Activated naive CD4-positive, alpha-beta T cell (primary cell): Measurements from ENCODE around the gene EPS15.
"Not testable (repeated sequence)": the region's sequence is repeated elsewhere in the genome, so short reads cannot be mapped to it uniquely, and the experiment has no call there.

Source experiments
- DNase-seq, 4 experiments: peaks; one replicate each; lab custom pipeline; 2025; lab: John Stamatoyannopoulos, UW

The EPS15 gene

DNA sequence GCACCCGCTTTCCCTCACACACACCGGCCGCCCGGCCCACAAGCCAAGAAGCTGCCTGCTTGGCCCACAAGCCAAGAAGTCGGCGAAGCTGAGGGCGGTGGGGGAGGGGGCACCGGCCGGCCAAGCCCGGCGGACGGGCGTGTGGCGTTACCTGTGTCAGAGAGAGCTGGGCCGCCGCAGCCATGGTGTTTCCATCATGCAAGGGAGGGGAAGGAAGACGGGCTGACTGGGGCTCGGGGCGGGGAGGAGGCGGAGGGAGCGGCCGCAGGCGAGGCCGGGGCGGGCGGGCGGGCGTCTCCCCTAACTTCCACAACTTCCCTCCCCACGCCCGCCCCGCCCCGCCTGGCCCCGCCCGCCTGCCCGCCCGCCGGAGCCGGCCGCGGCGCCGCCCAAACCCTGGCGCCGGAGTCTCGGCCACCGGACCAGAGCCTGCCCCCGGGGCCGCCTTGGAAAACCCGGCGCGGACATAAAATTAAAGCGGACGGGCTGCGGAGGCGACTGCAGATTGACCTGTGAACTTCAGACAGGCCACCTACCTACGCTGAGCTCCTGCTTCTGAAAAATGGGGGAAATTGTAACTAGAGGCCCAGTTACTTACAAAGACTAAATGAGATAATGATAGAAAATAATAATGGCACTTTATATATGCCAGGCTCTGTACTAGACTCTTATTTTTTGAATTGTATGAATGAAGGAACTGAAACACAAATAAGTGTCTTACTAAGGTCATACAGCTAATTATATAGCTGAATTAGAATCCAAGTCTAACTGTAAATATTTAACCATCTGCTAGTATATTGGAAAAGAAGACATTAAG, at the start of gene EPS15:
Gene EPS15, minus strand, starts transcription at position 219 of the 817 bp plus-strand sequence. Its CDS starts 35 bp downstream, at position 184.
- peak; percentile 52 to 84 (median 74) for DNase-seq

DNA sequence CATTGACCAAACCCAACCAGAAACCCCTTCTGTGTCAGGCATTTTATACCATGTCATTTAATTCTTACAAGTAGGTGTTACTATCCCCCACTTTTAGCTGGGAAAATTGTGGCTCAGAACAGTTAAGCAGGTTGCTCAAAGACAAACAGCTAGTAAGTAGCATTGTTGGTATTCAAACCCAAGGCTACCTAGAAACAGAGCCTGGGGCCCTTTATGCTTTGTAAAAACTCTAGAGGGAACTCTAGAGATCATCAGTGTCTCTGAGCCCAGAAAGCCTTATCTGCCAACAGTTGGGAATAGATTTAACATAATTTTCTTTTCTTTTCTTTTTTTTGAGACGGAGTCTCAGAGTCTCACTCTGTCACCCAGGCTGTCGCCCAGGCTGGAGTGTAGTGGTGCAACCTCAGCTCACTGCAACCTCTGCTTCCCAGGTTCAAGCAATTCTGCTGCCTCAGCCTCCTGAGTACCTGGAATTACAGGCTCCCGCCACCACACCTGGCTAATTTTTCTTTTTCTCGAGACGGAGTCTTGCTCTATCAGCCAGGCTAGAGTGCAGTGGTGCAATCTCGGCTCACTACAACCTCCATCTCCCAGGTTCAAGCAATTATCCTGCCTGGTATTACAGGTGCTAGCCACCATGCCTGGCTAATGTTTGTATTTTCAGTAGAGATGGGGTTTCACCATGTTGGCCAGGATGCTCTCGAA, 49.3 kb upstream of the EPS15 start:
- no peak for DNase-seq

DNA sequence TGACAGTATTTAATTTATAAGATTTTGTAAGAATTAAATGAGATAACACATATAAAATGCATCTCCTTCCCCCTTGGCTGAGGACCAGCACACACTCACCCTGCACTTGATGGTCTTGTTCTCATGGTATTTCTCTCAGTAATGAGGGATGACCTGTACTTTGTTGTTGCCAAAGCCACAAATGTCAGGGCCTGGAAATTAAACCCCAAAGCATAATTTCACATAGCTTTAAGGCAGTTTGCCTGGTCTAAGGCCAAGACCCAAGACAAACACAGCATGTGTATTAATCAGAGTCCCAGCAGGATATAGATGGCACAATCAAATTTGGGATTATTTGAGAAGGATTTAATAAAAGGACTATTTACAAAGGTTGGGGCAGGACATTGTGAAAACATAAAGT, 48.6 kb upstream of the EPS15 start:
- DNase-seq: no peak

DNA sequence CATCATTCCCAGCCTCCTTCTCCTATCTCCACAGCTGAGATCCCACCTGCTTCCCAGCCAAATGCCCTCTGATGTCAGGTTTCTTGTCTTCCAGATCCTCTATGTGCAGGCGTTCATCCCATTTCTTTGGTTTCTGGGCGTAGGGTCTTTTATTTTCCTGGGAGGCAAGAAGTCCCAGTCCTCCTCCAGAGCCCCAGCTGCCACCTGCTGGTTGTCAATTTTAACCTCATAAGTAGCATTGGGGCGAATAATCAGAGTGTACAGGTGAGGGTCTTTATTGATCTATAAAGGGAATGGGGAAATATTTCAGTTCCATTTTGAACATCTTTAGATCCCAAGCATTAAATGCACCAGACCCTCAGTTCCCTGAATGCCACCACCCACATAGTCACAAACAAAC, 47.2 kb upstream of the EPS15 start:
- DNase-seq: no peak

DNA sequence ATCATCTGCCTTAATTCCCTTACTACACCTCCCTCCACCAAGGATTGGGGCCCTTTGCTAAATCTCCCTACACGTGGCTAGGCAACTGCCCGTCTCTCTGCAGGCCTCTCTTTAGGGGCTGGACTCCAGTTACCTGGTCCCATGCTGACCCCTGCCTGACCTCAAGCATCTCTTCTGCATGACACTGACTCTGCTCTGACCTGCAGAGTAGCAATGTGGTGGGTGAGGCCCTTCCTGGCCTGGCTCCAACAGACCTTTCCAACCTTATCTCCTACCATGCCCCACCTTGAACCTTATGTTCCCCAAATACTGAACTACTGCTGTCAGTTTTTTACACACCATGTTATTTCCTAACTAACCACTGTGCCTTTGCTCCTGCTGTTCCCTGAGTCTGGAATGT, 45.9 kb upstream of the EPS15 start:
- no peak for DNase-seq

DNA sequence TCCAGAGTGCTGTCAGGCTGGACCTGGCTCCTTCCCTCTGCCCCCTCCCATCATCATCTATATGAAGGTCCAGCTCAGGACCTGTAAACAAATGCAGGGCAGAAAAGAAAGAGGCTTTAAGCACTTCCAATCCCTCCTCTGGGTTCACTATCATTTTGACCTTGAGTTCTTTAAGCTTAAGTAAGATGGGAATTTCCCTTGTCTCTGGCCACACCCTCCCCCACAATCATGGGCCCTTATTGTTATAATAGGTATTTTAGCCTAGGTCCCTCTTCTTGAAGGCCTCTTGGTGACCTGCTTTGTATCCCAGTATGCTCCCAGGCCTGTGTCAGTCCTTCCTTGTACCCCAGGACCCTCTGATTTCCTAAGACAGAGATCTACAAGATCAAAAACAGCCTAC, 45.1 kb upstream of the EPS15 start:
- DNase-seq: no peak

DNA sequence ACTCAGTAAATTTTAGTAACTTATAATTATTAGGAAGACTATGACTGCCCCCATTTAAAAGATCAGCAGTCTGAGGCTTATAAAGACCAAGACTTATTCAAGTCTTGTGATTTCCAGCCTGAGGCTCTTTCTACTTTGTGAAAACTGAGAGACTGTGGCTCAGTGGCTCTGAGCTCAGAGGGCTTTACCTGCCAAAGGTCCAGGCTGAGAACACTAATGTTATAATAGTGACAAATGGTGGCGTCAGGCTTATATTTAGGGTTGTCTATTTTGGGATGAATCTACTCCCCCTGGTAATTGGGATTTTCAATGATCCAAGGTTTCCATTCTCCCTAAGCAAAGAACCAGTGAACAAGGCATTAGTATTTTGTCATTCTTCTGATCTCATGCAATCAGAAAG, 42.6 kb upstream of the EPS15 start:
- DNase-seq: no peak

DNA sequence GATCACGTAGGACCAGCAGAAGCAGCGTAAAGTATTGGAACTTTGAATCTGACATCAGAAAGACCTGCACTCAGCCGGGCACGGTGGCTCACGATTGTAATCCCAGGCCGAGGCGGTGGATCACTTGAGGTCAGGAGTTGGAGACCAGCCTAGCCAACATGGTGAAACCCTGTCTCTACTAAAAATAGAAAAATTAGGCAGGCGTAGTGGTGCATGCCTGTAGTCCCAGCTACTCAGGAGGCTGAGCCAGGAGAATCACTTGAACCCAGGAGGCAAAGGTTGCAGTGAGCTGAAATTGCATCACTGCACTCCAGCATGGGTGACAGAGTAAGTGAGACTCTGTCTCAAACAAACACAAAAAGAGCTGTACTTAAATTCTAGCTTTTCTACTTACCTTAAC, 41.8 kb upstream of the EPS15 start:
- DNase-seq: not testable (repeated sequence)

DNA sequence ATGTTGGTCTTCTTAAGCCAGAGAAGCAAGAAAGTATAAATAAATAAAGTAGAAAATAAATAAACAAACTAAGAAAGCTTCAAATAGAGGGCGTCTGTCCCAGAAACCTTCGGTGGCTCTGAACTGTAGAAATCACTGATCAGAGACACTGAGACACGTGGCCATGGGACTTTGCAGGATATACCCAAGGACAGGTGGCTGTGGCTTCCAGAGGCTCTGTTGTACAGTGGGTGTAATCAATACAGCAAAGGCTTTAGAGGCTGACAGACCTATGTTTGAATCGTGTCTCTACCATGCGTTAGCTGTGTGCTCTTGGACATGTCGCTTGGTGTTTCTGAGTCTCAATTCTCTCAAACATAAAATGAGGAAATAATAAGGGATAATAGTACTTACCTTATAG, 41.0 kb upstream of the EPS15 start:
- no peak for DNase-seq

DNA sequence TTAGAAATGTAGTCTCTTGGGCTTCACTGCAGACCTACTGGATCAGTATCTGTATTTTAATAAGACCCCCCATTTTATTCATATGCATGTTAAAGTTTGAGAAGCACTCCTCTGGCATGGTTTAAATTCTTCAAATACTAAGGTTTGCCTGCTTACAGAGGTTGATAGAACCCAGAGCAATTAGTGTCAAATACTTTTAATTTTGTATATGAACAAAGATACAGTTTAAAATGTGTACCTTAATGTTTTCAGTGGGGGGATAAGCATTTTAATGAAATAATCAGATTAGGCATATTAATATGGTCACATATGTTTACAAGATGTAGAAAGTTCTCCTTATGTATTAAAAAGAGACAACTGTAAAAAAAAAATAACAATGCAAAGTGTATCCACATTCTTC, 40.4 kb upstream of the EPS15 start:
- DNase-seq: no peak

DNA sequence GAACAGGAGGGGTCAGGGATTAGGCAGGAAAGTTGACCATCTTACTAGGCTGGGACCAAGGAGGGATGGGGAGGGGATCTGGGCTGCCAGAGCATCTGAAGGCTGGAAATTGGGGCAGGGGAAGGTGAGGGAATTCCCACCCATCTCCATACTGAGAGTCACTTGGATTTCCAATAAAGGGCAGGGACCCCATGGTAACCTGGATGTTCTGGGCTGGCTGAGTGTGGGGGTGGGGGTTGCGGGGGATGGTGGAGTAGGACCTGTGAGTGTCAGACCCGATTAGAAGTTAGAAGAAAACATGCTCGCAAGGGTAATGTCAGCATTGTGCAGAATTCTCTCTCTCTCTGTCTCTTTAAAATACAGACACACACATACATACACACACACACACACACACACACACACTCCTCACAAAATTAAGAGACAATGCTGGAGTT, 40.0 kb upstream of the EPS15 start:
- no peak for DNase-seq

DNA sequence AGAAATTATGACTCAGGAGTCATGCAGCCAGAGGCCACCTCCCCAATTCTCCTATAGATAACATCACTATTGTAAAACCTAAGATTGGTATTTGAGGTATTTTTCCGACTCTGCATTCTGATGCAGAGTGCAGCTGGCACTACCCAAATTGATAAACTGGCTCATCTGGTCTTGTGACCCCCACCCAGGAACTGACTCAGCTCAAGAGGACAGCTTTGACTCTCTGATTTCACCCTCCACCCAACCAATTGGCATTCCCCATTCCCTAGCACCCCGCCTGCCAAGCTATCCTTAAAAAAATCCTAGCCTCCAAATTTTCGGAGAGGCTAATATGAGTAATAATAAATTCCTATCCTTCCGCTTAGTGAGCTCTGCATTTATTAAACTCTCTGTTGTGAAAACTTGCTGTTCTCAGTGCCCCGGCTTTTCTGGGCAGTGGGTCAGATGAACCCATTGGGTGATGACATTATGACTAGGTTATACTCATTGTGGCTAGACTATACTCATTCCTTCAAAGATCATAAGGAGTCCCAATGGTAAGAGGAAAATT, 39.4 kb upstream of the EPS15 start:
- DNase-seq: no peak

DNA sequence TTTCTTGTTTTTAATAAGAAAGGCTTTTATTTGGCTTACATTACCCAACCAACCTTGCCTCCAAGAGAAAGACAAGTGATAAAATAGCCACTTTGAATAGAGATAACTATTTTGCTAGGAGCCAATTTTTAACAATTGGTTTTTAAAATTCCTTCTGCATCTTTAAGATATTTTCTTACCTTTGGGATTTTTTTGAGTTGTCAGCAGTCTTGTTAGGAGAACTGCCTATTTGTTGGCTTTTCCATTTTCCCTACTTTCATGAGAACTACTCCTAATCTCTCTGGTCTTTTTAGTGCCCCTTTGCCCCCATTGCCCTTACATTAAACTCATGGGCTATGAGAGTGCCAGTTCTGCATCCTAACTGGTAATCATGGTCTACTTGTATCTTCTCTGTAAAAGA, 38.1 kb upstream of the EPS15 start:
- DNase-seq: no peak

DNA sequence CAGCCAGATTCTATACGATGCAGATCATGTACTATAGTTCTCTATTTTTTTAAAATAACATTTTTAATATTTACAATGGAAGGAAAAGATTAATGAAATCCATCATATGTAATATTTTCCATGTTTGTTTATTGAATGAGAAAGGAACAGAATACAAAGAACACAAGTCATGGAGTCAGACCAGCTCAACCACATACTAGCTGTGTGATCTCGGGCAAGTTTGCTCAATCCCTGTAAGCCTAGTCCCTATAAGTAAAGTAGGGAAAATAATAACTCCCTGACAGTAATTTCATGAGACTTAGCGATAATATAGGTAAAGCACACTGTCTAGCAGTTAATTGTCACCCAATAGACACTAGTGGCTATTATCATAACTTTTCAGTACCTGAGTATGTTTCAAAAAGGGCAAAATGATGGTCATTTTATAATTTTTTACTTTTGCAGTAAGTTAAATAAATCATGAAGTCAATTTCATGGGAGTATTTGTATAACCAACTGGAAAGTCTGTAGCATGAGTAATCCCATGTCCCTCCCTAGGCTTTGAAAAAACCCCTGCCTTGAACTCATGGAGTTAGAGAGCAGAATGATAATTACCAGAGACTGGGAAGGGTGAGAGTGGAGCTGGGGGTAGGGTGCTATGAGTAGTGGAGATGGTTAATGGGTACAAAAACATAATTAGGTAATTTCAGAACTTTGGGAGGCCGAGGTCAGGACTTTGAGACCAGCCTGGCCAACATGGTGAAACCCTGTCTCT, 37.0 kb upstream of the EPS15 start:
- no peak for DNase-seq

DNA sequence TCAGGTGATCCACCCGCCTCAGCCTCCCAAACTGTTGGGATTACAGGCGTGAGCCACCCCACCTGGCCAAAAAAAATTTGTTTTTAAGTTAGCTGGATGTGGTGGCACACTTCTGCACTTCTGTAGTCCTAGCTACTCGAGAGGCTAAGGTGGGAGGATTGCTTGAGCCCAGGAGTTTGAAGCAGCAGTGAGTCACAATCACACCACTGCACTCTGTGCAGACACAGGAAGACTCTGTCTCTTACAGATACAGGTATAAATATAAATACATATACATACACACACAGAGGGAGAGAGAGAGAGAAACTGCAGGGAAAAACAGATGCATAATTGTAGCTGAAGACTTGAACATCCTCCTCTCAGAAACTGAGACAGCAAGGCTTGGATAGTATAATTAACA, 34.8 kb upstream of the EPS15 start:
- DNase-seq: no peak

DNA sequence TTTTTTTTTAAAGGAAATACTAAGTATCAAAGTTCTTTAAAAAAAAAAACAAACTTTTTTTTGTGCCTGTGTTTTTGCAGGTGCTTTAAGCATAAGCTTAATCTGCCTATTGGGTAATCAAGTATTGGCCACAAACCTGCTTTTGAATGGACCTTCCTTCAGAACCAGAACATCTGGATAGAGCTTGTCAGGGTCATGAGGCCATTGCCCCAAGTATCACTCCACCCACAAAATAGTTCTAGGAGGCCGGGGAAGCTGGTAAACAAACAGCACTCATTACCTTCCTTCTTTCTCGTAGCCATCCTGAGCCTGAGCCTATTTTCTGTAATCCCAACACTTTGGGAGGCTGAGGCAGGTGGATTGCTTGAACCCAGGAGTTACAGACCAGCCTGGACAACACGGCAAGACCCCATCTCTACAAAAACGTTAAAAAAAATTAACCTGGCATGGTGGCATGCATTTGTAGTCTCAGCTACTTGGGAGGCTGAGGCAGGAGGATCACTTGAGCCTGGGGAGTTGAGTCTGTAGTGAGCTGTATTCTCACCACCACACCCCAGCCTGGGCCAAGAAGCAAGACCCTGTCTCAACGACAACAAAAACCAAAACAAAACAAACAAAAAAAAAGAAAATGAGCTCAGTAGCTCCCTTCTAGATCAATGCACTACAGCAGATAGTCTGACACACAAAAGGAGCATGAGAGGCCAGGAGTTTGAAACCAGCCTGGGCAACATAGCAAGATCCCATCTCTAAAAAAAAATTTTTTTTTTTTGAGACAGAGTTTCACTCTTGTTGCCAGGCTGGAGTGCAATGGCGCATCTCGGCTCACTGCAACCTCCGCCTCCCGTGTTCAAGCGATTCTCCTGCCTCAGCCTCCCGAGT, 34.1 kb upstream of the EPS15 start:
- DNase-seq: no peak

DNA sequence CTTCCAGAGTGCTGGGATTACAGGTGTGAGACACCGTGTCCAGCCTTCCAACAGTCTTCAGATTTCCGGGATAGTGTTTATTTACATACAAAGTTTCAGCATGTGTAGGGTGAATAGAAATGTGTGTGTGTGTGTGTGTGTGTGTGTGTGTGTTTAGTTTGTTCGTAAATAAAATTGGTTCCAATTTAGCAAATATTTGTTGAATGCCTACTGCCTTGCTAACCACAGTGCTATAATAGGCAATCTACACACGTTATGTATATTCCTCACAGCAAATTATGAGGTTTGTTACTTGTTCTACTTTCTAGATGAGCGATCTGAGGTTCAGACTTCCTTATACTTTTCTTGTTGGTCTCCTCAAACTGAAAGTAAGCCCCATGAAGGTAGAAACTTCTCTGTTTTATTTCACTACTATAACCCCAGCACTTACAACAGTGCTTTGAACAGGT, 32.8 kb upstream of the EPS15 start:
- DNase-seq: no peak

DNA sequence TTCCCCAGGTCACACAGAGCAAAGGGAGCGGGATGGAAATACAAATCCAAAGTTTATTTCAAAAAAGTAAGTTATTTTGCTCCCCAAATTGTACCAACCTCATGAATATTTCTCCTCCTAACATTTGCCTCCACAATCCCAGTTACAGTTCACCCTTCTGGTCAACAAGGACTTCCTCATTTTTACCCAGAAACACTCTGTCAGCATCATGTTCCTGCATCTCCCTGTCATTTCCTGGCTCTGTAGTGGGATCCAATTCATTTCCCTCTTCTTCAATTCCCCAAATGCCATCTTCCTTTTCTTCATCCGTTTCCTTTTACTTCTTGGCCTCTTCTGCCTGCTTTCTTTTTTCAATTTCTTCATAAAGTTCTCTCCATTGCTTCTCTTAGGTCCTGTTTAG, 32.0 kb upstream of the EPS15 start:
- no peak for DNase-seq

DNA sequence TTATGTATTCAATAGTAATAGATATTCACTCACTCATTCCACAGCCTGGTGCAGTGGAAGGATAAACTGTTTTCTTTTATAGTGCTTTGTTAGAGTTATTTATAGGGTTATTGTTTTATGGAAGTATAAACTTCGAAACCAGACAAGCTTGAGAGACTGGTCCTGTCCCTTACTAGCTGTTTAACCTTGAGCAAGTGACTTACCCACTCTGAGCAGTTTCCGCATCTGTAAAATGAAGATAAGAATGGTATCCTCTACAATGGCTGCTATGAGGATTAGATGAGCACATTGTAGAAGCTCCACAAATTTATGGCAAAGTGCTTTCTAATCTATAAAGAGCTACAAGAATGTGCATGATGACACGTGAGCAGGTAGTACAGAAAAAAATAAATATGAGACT, 30.8 kb upstream of the EPS15 start:
- no peak for DNase-seq

DNA sequence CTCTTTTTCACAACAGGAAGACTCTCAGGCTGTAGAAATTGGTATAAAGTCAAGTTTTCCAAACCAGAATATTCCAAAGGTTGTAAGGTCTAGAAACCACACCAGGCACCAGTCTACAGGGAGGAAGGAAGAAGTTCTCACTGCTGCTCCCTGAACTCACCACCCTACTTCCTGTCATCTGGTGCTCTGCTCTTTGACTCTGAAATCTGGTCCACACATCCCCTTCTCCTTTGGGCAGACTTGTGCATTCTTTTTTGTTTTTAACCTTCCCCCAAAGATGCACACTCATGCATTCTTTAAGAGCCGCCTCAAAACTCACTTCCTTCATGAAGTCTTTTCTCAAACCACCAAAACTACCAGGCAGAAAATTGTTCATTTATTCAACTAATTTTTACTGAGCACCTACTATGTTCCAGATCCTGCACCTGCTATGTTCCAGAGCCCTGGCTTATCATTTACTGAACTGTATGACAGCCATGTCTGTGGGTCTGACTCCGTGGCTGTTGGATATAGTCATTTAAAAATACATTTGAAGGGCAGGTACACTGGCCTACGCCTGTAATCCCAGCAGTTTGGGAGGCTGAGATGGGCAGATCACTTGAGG, 30.1 kb upstream of the EPS15 start:
- no peak for DNase-seq

DNA sequence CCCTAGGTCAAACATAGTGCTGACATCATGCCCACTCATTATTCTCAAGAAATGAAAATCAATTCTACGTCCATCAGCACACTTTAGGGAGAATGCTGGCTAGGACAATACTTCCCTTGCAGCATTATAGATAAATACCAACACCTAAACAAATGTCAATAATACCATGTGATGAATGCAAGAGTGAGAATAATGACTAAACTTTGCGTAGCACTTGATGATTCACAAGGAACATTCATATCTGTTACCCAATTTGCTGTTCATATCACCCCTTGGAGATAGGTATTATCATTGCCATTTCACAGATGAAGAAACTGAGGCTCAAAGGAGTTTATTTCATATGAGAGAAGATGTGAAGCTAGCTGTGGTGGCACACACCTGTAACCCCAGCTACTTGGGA, 24.8 kb upstream of the EPS15 start:
- no peak for DNase-seq
